Measurements from ENCODE around the gene PMF1.

The PMF1 gene

GRCh38 chr1:156263288-156263655 is 50.5 kb downstream of the PMF1 start:
- no peak for DNase-seq (ENCODE audit: low read depth)
- H3K4me3 ChIP-seq (ENCODE audit: low read depth, low read length): no peak overlapping the region
- TF ChIP-seq CTCF (IDR thresholded peaks at IDR 0.05; ENCODE audit: control insufficient read depth, extremely low read depth, insufficient read depth): no peak

- no peak for TF ChIP-seq CTCF (IDR thresholded peaks at IDR 0.05; ENCODE audit: control insufficient read depth, extremely low read depth, insufficient read depth)
- no peak for DNase-seq (ENCODE audit: low read depth)
- H3K4me3 ChIP-seq (ENCODE audit: low read depth, low read length): no peak overlapping the region
These were observed 53.2 kb downstream of the PMF1 start for GRCh38 chr1:156266051-156266450.

- no peak for DNase-seq (ENCODE audit: low read depth)
- TF ChIP-seq CTCF (IDR thresholded peaks at IDR 0.05; ENCODE audit: control insufficient read depth, extremely low read depth, insufficient read depth): no peak
- H3K4me3 ChIP-seq (ENCODE audit: low read depth, low read length): no peak overlapping the region
These were observed 55.5 kb downstream of the PMF1 start for GRCh38 chr1:156268336-156268735.

GRCh38 chr1:156270314-156270713 is 57.5 kb downstream of the PMF1 start:
- TF ChIP-seq CTCF (IDR thresholded peaks at IDR 0.05; ENCODE audit: control insufficient read depth, extremely low read depth, insufficient read depth): no peak
- DNase-seq (ENCODE audit: low read depth): no peak

GRCh38 chr1:156276532-156276931 is 63.7 kb downstream of the PMF1 start:
- DNase-seq (ENCODE audit: low read depth): no peak
- H3K4me3 ChIP-seq (ENCODE audit: low read depth, low read length): no peak overlapping the region
- no peak for TF ChIP-seq CTCF (IDR thresholded peaks at IDR 0.05; ENCODE audit: control insufficient read depth, extremely low read depth, insufficient read depth)

More at GRCh38 chr1:156270314-156270713, 57.5 kb downstream of the PMF1 start:
- H3K4me3 ChIP-seq (ENCODE audit: low read depth, low read length): no peak overlapping the region

GRCh38 chr1:156276966-156277381 is 64.2 kb downstream of the PMF1 start:
- TF ChIP-seq CTCF (IDR thresholded peaks at IDR 0.05; ENCODE audit: control insufficient read depth, extremely low read depth, insufficient read depth): no peak
- no peak overlapping the region for H3K4me3 ChIP-seq (ENCODE audit: low read depth, low read length)
- no peak for DNase-seq (ENCODE audit: low read depth)

- no peak for TF ChIP-seq CTCF (IDR thresholded peaks at IDR 0.05; ENCODE audit: control insufficient read depth, extremely low read depth, insufficient read depth)
- no peak overlapping the region for H3K4me3 ChIP-seq (ENCODE audit: low read depth, low read length)
- DNase-seq (ENCODE audit: low read depth): no peak
These were observed 67.0 kb downstream of the PMF1 start for GRCh38 chr1:156279837-156280236.
